Stimulated activated naive CD4-positive, alpha-beta T cell (primary cell): ENCODE data around the gene ARRB1.

ENCODE experiments used
- DNase-seq, 6 experiments: peaks; one replicate each; lab custom pipeline; 2025; lab: John Stamatoyannopoulos, UW

The ARRB1 gene

GRCh38 chr11:75301601-75302345, 49.7 kb downstream of the ARRB1 start:
- DNase-seq: no peak

GRCh38 chr11:75301131-75301530, 50.3 kb downstream of the ARRB1 start:
- no peak for DNase-seq

GRCh38 chr11:75298976-75299260, 52.5 kb downstream of the ARRB1 start:
- DNase-seq: no peak

DNA sequence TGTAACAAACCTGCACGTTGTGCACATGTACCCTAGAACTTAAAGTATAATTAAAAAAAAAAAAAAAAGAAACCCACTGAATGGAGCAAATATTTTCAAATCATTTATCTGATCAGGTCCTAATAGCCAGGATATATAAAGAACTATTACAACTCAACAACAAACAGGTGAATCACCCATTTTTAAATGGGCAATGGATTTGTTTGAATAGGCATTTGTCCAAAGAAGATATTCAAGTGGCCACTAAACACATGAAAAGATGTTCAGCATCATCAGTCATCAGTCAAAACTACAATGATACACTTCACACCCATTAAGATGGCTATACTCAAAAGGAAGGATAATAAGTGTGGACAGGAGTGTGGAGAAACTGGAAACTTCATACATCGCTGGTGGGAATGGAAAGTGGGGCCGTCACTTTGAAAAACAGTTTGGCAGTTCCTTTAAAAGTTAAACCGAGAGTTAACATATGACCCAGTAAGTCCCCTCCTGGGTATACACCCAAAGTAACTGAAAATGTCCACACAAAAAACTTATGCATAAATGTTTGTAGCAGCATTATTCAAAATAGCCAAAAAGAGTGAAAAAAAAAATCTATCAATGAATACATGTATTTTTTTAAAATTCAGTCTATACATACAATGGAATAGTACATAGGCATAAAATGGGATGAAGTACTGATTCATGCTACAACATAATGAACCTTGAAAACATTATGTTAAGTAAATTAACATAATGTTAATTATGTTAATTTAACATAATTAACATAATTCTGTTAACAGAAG, 53.1 kb downstream of the ARRB1 start:
- DNase-seq: no peak

GRCh38 chr11:75293903-75294302, 57.6 kb downstream of the ARRB1 start:
- DNase-seq: no peak

DNA sequence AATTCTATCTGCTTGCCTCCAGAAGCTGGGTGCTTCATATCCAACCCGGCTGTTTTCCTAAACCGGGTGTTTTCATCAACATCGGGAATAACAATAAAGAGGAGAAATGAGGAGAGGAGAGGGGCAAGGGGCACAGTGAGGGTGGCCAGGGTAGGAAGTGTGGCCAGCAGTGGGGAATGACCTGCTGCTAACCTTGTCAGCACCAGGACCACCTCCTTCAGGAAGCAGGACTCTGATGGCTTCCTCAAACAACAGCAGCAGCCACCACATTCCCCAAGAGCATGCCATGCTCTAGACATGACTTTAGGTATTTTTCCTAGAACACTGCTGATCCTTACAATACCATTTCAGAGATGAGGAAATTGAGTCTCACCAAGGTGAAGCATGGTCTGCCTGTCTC, 58.5 kb downstream of the ARRB1 start:
- DNase-seq: no peak

DNA sequence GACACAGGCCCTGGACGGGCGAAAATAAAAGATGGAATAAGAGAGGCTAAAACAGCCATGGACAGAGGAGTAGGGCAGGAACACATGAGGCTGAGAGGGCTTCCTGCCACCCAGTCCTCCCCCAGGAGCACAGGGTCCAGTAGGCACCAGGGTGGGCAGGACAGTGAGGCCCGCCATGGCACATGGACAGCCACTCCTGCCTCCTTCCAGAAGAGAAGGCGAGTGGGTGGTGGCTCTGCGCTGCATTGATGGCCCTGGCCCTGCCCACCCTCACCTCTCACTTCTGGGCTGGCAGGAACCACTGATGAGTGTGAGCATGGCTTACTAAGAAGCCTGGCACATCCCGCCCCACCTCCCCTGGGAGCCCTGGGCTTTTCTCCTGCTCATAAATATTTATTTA, 59.7 kb downstream of the ARRB1 start:
- no peak for DNase-seq

GRCh38 chr11:75289919-75290318, 61.5 kb downstream of the ARRB1 start:
- DNase-seq: no peak

GRCh38 chr11:75289511-75289760, 62.0 kb downstream of the ARRB1 start:
- DNase-seq: no peak

DNA sequence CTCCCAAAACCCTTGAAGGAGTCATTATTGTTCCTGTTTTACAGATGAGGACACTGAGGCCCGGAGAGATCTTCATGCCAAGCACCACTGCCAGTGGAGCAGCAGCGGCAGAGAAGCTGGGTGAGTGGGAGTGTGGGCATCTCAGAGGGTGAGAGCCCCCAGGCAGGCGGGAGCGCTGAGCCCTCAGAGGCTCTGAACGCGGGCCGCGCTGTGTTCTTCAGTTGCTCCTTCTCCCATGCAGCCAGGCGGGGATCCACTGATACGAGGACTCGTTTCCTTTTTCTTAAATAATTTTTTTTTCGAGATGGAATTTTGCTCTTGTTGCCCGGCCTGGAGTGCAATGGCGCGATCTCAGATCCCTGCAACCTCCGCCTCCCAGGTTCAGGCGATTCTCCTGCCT, 63.9 kb downstream of the ARRB1 start:
- DNase-seq: no peak

- no peak for DNase-seq
These were observed 64.5 kb downstream of the ARRB1 start for GRCh38 chr11:75286826-75287465.

DNA sequence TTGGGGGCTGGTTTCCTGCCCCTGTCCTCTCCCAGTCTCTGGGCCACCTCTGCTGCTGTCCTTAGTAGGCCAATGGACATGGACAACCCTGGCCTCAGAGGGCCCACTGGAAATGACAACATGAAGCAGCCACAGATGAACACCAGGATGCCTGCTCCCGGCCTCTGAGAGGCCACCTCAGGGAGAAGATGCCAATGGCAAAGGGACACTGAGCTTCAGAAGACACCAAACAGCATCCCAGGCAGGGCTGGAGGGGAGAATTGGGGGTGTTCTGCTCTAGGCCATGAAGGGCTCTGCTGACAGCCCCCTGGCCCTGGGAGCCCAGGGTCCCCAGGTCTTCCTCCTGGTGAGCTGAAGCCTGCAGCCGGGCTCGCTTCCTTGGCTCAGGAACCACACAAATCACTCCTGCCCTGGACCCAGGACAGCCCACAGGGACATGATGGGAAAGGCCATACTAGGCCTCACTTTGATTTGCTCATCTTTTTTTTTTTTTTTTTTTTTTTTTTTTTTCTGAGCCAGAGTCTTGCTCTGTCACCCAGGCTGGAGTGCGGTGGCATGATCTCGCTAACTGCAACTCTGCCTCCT, 65.6 kb downstream of the ARRB1 start:
- DNase-seq: no peak

DNA sequence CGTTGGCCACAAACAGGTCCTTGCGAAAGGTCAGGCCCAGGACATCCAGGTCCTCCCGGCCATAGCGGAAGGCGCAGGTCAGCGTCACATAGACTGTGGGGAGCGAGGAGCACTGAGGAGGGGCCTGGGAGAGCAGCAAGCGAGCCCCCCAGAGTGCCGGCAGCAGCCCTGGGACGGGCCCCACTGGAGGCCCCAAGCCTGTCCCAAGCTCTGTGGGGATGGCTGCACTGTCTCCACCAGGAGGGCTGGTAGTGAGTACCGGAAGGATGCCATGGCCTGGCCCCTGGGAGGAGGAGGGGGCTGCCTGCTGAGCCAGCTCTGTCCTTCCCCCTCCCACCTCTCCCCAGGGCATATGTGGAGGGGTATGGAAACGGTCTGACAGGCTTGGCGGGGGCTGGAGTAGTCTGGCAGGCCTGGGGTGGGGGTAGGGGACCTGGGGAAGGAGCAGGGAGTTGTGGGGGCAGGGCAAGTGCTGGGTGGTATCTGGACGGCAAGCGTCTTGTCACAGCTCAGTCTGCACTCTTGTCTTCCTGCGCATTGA, 68.0 kb downstream of the ARRB1 start:
- no peak for DNase-seq

GRCh38 chr11:75281469-75282095, 69.9 kb downstream of the ARRB1 start:
- DNase-seq: no peak

GRCh38 chr11:75280770-75281468, 70.5 kb downstream of the ARRB1 start:
- no peak for DNase-seq

DNA sequence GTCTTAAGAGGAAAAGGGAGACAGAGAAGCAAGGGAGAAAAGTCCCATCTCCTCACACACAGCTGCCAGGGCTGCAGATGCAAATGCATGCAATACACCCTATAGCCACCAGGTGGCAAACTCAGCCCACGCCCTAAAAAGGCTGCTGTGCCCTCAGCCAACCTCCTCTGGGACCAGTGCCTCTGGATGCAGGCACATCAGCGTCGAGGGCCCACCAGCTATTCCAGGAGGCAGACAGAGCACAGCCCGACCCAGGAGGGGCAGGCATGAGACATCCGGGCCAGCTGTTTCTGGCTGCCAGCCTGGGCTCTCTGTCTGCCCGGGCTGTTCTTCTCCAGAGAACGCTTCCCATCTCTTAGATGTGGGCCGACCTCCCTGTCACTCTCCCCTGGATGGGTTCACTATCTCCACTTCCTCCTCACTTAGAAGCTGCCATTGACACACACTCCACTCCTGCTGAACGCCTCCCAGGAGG, 71.2 kb downstream of the ARRB1 start:
- DNase-seq: peak; percentile 42 to 85 (median 59)

- DNase-seq: no peak
These were observed 72.2 kb downstream of the ARRB1 start for GRCh38 chr11:75279273-75279672.

DNA sequence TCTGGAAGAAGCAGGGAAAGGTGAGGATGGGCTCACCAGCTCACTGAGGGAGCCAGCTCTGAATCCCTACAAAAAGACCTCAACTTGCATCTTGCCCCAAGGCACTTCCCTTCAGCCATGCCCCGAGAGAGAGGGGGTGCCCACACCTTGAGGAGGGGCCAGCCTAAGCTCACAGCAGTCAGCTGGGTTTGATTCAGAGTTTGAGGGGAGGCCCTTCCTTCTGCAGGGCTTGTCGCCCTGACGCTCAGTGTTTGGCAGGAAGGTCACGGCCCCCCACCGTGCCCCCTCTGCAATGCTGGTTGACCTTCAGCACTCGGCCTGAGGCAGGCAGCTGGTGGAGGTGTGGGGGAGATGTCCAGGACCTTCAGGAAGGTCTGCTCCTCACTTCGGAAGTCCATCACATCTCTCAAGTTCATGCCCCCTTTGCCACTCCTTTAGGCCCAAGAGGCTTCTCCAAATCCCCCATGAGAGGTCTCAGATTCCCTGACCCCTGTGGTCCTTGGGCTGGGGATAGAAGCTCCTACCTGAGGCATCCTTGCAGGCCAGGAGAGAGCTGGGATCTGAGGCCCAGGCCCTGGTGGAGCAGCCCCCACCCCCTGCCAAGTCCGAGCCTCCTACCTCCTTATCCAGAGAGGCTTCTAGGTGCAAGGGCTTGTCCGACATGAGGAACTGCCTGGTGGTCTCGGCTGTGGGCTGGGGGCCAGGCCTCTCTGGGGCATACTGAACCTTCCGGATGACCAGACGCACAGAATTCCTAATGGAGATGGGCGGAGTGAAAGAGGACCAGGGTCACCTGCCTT, 73.3 kb downstream of the ARRB1 start:
- no peak for DNase-seq

- no peak for DNase-seq
These were observed 74.2 kb downstream of the ARRB1 start for GRCh38 chr11:75277211-75277805.

- no peak for DNase-seq
These were observed 74.8 kb downstream of the ARRB1 start for GRCh38 chr11:75276686-75277085.
